Sigmoid colon (tissue), 4 donors: ENCODE measurements around the gene PER3.

Source experiments
- CTCF ChIP-seq, 4 experiments: fragments of 450-650 bp in 3 of 4; fragments of 200-600 bp in 1 of 4; IDR thresholded peaks; one replicate each; pipeline ENCODE4 v1.5.1; 2016 to 2019; ENCODE audit warnings: antibody characterized with exemption in 4 of 4, mild to moderate bottlenecking in 3 of 4, moderate library complexity in 2 of 4
- POLR2A ChIP-seq, 2 donors: fragments of 450-650 bp; IDR thresholded peaks; one replicate each; pipeline ENCODE4 v1.6.1; 2016; ENCODE audit warnings: antibody characterized with exemption in 2 of 2, mild to moderate bottlenecking in 2 of 2, moderate library complexity in 2 of 2
- POLR2AphosphoS5 ChIP-seq, 4 donors: sonication (generic); formaldehyde crosslinking; IDR thresholded peaks; one replicate each; pipeline ENCODE4 v1.6.1; 2017; ENCODE audit warnings: antibody characterized with exemption in 4 of 4

- TF ChIP-seq CTCF (IDR thresholded peaks at IDR 0.05): no peak
- no peak for TF ChIP-seq POLR2AphosphoS5 (IDR thresholded peaks at IDR 0.05)
- no peak for TF ChIP-seq POLR2A (IDR thresholded peaks at IDR 0.05)
These were observed 25.7 kb downstream of the PER3 start for GRCh38 chr1:7809742-7810141.
